ENCODE results near the gene ATP6V1B1.
A peak's percentile ranks its signal among the peaks of the same experiment; 100 is the strongest.

The ATP6V1B1 gene

DNA sequence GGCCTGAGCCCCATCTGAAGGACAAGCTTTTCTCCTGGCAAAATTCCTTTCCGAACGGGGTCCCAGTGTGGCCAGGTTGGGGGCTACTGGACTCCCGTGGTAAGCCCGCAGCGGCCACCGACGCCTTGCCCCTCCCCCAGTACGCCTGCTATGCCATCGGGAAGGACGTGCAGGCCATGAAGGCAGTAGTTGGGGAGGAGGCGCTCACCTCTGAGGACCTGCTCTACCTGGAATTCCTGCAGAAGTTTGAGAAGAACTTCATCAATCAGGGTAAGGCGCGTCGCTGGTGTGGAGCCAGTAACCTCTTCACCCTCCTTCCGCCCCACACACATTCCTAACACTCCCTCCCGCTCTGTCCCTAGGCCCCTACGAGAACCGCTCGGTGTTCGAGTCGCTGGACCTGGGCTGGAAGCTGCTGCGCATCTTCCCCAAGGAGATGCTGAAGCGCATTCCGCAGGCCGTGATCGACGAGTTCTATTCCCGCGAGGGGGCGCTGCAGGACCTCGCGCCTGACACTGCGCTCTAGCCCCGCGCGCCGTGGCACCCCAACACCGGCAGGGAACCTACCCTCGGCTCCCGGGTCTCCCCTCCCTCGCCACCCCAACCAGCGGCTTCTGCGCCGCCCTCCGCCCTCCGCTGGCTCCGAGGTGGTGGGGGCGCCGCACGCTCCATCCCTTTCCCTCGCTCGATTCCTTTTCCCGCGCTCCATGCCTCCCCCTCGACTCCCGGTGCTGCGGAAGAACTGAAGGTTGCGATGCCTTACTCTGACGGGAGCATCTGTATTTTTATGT is 29.1 kb downstream of the ATP6V1B1 start:
- DNase-seq (ENCODE audit: low read depth, low spot score) = peak; percentile 57

DNA sequence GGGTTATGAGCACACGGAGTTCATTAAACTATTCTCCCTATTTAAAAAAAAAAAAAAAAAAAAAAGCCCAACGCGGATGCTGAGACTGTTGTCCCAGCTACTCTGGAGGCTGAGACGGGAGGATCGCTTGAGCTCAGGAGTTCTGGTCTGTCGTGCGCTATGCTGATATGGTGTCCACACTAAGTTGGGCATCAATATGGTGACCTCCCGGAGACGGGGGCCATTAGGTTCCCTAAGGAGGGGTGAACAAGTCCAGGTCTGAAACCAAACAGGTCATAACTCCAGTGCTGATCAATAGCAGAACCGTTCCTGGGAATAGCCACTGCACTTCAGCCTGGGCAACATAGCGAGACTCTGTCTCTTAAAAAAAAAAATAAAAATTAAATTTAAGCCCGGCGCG is 29.8 kb downstream of the ATP6V1B1 start:
- no peak for DNase-seq (ENCODE audit: low read depth, low spot score)

DNA sequence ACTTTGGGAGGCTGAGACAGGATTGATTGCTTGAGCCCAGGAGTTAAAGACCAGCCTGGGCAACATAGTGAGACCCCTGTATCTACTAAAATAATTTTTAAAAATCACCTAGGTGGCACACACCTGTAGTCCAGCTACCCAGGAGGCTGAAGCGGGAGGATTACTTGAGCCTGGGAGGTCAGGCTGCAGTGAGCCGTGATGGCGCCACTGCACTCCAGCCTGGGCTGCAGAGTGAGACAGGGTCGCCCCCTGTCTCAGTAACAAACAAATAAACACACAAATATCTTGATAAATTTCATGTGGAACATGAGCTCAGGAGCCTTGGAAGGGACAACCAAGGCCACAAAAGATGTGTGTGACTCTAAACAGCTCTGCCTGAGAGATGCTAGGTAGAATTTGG is 31.0 kb downstream of the ATP6V1B1 start:
- no peak for DNase-seq (ENCODE audit: low read depth, low spot score)

DNA sequence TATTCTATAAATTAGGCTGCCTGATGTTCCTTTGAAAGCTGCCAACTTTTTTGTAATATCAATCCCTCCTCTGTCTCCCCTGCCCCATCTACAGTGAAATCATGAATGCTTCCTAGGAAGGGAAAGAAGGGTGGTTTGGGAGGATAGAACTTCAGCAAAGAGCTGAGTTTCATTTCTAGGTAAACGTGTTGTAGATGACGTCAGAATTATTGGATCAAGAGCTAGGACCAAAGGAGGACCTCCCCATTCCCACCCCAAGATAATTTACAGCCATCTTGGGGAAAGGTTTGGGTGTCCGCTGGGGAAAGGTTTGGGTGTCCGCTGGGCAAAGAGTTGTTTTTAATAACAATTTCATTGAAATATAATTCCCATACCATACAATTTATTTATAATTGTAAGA is 31.5 kb downstream of the ATP6V1B1 start:
- no peak for DNase-seq (ENCODE audit: low read depth, low spot score)

DNA sequence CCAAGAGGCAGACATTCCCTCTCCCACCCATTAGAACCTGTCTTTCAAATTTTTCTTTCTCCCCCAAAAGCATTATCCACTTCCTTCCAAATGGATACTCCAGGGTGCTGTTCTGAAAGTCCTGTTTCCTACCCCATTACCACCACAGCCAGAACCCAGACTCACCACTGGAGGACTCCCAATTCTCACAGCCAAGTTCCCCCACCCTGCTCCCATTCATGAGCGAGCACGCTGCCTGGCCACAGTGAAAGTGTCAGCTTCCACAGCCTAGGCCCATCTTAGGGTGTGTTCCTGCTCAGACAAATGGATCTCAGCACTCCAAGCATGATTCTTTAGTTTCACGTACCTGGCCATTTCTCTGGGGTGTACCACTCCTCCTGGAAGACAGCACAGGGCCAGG is 38.9 kb downstream of the ATP6V1B1 start:
- no peak for DNase-seq (ENCODE audit: low read depth, low spot score)

DNA sequence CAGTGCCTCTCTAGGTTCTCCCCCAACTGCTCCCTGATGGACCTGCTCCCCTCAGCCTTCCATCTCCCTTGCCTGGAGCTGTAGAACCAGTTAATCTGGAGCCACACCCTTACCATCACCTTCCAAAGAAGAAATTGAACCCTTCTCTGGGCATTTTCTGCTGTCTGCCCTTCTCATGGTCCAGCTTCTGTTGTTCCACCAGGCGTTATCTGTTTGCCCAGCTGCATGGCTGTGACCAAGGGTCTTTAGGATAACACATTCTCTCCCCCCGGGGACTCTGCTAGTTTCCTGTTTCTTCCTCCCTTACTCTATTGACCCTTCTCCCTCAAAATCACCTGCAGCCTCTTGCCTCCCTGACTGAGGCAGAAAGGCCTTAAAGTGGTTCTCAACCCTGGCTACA is 39.5 kb downstream of the ATP6V1B1 start:
- no peak for DNase-seq (ENCODE audit: low read depth, low spot score)

DNA sequence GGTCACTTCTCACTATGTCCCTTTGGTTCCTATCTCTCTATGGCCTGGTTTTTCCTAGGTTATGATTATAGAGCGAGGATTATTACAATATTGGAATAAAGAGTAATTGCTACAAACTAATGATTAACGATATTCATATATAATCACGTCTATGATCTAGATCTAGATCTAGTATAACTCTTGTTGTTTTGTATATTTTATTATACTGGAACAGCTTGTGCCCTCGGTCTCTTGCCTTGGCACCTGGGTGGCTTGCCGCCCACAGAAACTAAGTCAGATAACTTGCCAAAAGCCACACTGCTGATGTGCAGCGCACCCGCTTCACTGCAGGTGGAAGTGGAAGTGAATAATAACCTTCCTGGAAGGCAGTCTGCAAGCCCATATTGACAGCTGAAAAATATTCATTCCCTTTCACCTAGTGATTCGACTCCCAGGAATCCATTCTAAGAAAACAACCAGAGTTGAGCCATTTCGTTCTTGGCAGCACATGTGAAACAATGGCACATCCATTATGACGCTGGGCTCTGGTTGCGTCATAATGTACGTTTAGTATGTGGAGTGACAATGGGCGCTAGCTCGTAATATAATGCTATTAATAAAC is 42.0 kb downstream of the ATP6V1B1 start:
- no peak for DNase-seq (ENCODE audit: low read depth, low spot score)

DNA sequence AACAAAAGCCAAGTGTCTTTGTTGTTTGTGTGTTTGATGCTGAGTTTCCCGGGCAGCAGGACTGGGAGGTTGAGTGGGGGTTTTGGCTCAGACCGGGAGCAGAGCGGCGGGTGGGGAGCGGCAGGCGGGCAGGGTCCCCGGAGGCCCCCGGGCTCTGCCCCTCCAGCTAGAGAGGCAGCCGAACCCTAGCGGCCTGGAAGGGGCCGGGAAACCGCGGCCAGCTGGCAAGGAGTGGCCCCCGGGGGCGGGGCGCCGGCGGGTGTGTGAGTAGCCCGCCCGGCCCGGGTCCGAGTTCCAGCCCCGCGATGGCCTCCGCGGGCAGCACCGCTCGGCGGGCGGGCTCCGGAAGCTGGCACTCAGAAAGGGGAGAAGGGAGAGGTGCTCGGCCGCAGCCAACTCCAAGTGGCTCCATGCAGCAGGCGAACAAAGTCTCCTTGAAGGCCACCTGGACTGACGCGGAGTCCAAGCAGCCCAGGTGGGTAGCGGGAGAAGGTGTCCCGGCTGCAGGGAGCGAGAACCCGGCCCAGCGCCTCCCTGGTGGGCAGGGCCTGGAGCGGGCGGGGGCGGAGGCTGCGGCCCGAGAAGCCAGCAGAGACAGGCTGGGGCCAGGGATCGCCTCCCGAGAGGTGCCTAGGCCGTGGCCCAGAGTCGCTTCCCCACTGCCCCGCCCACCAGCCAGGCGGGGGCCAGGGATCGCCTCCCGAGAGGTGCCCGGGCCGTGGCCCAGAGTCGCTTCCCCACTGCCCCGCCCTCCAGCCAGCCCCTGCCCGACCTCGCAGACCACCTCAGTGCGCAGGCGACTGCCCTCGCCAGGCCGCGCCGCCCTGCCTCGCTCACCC is 42.9 kb downstream of the ATP6V1B1 start, which contains the start of gene ANKRD53:
ANKRD53 (plus strand) TSS at position 290 of the 839 bp plus-strand sequence; CDS start at position 306, 16 bp downstream.
- DNase-seq (ENCODE audit: low read depth, low spot score) = no peak

DNA sequence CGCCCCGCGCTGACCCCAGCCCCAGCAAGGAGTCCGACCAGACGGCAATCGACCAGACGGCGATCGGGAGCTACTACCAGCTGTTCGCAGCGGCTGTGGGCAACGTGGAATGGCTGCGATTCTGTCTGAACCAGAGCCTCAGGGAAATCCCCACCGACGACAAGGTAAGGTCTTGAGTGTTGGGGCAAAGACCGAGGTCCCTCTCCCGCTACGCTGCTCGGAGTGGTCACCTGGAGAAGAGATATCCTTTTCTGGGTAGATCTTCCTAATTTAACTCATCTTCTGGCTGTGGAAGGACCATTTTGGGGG is 43.4 kb downstream of the ATP6V1B1 start:
- no peak for DNase-seq (ENCODE audit: low read depth, low spot score)

DNA sequence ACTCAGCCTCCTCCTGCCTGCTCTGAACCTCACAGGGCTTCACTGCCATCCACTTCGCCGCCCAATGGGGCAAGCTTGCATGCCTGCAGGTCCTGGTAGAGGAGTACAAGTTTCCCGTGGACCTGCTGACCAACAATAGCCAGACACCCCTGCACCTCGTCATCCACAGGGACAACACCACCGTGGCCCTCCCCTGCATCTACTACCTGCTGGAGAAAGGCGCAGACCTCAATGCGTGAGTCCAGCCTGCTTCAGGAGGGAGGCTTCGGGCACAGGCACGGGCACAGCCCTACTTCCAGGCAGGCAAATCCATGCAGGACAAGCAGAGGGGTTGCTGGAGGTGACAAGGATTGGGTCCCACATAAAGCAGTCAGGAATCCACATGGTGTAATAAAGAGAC is 43.9 kb downstream of the ATP6V1B1 start:
- DNase-seq (ENCODE audit: low read depth, low spot score) = no peak

DNA sequence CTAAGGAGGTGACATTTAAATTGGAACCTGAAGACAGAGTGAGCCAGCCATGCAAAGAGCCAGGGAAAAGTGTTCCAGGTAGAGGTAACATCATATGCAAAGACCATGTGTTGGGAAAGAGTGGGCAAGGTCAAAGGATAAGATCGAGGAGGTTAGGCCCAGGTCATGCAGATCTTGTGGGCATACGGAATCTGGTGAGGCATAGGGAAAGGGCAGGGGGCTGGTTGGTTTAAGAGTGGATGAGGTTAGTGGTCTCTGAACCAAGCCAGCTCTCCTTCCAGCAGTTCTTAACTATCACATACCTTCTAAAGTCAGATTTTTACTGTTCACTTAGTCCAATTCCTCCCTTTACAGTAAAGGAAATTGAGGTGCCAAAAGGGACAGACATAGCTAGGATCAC is 45.7 kb downstream of the ATP6V1B1 start:
- no peak for DNase-seq (ENCODE audit: low read depth, low spot score)

DNA sequence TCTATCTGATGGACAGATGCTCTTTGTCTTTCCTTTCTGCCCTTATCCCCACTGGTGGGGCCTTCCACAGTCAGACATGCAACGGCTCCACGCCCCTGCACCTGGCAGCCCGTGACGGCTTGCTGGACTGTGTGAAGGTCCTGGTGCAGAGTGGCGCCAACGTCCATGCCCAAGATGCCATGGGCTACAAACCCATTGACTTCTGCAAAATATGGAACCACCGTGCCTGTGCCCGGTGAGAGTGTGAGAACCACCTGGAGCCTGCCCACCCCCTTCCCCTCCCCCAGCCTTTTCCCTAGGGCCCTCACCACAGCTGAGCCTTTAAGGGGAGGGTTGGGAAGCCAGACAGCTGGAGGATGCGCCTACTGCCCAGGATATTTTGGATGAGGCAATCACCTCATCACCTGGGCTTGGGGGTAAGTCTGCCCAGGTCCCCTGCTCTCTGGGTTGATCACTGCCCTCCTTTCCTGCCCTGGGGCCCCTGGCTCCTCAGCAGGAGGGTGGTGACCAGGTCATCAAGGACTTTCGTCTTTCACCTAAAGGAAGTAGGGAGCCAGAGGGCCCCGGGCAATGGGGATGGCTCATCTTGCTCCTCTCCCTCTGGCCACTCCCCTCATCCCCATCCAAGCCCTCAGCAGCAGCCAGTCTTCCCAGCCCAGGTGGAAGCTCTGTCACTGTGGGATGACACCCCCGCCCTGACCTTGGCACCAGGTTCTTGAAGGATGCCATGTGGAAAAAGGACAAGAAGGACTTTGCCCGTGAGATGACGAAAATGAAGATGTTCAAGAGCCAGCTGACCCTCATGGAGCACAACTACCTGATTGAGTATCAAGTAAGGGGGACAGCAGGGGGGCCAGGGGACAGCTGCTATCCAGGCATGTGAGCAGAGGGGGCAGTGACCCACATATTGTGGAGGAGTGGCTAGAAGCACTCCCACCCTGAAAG is 46.4 kb downstream of the ATP6V1B1 start:
- DNase-seq (ENCODE audit: low read depth, low spot score) = no peak

DNA sequence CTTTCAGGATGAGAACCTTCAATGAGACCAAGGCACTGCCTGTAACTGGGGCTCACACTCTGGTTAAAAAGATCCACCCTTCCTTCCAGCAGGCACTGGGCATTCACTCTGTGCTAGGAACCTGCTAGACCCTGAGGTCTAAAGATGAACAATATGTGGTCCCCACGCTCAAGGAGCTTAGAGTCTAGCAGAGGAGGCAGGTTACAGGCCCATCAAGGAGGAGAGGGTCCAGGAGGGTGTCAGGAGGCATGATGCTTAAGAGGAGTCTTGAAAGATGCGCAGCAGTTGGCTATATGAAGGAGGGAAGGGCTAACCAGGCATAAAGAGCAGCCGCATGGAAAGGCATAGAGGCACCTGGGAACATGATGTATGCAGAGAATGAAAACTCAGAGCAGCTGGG is 47.3 kb downstream of the ATP6V1B1 start:
- no peak for DNase-seq (ENCODE audit: low read depth, low spot score)

DNA sequence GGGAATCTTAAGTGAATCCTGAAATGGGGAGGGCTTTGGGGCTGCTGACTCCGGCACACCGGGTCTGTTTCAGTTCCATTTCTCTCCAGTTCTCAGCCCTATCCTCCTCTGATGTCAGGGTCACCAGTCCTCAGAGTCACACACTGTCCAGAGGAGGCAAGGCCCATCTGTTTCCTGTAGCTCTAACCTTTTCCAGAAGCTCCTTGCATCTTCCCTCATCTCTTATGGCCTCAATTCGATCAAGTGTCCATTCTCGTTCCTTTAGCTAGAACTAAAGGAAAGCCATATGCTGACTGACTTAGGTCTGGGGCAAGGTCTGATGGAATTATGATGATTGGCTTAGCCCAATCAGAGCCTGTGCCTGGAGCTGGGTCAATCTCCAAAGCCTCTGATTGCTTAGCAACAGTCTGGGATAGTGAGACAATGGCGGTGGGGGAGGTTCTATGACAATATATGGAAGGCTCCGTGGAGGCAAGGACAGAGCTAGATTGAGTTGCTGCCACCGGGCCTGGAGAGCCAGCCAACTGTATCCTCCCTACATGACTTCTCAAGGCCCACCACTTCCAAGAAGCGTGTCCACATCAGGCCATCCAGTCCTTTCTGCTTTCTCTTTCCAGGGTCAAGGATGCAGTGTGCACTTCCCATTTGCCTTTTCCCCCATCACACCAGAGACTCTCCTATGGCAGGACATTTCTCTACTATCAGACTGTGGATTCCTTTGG is 48.0 kb downstream of the ATP6V1B1 start:
- no peak for DNase-seq (ENCODE audit: low read depth, low spot score)

DNA sequence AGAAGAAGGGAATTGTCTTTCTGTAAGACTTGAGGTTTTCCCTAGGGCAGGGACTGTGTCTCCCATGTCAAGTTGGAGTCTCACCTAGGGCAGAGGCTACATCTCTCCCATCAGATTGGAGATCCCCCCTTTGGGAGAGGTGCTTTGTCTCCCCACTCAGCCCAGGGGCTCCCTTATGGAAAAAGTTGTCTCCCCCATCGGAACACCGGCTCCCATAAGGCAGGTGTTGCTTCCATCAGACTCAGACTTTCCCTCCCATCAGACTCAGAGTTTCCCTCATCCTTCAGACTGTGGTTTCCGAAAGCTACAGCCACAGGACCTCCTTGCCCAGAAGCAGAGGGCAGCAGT is 48.5 kb downstream of the ATP6V1B1 start:
- DNase-seq (ENCODE audit: low read depth, low spot score) = no peak

DNA sequence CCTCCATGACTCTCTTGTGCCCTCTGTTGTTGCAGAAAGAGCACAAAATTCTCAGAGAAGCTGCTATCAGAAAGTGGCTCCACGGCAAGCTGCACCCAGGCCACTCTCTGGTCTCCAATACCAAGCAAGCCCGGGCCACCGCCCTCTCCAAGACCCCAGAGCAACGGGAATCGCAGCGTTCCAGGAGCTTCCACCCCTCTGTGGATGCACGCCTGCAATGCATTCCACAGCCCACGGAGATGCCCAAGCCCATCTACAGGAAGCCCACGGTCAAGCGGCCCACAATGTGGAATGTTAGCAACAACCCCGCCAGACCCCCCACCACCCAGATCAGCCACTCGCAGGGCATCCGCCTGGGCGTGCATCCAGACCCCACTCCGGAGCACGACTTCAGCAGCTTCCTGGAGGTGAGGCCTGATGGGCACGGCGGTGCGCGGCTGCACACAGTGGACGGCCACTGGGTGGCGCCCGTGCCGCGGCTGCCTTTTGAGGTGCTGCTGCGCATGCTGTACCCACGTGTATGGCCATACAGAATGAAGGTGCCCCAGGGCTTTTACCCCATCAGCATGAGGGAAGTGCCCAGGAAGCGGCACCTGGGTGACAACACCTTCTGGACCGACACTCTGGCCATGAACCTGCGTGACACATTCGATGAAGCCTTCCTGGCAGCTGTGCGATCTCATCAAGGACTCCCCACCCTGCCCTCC is 49.0 kb downstream of the ATP6V1B1 start:
- DNase-seq (ENCODE audit: low read depth, low spot score) = peak; percentile 67

DNA sequence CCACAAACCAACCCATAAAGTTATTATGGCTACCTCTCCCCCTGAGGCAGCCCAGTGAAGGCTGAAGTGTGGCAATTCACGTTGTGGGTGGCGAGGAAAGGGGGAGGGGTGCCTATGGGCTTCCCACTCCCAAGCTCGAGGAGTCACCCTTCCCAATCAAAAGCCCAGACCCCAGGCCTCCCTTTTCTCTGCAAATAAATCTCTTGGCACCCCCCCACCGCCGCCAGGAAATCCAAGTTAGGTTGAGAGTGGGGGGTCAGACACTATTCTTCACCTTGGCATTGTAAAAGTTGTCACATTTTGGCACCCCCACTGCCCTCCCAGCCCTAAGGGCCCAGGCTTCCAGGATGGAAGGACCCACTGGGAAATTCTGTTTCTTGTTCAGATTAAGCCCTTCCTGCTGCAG is 49.6 kb downstream of the ATP6V1B1 start:
- DNase-seq (ENCODE audit: low read depth, low spot score) = no peak

DNA sequence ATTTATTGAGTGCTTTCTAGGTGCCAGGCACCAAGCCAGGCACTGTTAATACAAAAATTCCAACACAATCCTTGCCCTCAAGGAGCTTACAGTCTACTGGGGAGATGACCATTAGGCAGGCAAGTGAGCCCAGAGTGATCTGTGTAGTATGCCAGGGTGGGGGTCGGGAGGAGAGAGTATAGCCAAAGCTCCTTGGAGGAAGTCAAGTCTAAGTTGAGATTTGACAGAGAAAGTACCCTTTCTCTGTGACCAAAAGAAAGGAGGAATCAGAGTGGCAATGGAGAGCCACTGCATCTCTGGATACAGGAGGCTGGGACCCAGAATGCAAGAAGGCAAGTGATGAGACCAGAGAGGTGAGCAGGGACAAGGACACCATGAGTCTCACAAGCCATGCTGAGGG is 50.3 kb downstream of the ATP6V1B1 start:
- no peak for DNase-seq (ENCODE audit: low read depth, low spot score)

DNA sequence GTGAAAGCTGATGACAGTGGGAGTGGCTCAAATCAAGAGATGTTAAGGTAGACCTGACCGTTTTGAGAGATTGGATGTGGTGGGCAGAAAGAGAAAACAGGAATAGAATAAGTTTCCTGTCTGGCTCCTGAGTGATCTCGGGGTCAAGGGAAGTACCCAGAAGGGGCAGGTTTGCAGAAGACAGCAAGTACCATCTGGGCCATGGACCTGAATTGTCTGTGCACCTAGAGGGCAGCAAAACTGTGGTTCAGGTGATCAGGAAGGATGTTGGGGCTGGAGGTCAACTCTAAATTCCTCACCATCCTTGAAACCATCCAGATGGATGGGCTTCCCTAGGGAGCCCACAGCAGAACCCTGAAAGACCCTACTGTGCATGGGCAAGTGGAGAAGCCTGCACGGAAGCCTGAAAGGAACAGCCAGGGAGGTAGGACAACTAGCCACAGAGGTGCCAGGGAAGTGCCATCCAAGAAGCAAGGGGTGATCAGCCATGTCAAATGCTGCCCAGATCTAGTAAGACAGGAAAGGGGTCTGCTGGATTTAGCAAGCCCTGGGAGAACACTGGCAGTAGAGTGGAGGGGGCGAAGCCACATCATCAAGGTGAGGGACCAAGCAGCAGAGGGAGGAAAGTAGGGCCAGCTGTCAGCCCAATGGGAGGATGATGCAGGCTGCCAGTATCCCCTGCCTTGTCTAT is 50.9 kb downstream of the ATP6V1B1 start:
- no peak for DNase-seq (ENCODE audit: low read depth, low spot score)

DNA sequence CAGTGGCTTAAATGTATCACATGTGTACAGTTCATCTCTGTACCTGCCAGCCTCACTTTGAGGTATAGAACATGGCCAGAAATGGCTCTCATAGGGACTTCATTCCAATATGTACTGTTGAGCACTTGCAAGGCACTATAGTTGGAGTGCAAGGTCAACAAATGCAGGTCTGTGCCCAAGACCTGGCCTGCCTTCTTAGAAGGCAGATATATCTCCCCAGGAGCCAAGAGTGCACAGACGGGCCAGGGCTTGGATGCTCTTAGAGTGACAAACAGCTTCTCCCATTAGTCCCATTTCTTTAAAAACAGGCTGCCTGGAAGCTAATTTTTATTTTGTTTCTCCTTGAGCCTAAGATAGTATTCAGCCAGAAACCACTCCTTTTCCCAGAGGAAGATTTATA is 51.7 kb downstream of the ATP6V1B1 start:
- DNase-seq (ENCODE audit: low read depth, low spot score) = no peak

All from activated naive CD8-positive, alpha-beta T cell treated with anti-CD3 and anti-CD28 coated beads, Interleukin-2, amount 50 U/mL, for 16 hours (primary cell).